WTC11 (cell line): ENCODE measurements around the gene GPRIN2.
"Not testable (repeated sequence)": the region's sequence is repeated elsewhere in the genome, so short reads cannot be mapped to it uniquely, and the experiment has no call there.

ENCODE experiments used
- CTCF ChIP-seq: fragments of 200-600 bp; IDR thresholded peaks from 2 replicates; pipeline ENCODE4 v1.8.0; 2022; ENCODE audit warnings: antibody characterized with exemption
- NR1H2 ChIP-seq: sonication (generic); formaldehyde crosslinking; IDR thresholded peaks from 2 replicates; pipeline ENCODE4 v1.9.0; 2021; ENCODE audit warnings: mild to moderate bottlenecking, moderate library complexity, missing genetic modification reagents

DNA sequence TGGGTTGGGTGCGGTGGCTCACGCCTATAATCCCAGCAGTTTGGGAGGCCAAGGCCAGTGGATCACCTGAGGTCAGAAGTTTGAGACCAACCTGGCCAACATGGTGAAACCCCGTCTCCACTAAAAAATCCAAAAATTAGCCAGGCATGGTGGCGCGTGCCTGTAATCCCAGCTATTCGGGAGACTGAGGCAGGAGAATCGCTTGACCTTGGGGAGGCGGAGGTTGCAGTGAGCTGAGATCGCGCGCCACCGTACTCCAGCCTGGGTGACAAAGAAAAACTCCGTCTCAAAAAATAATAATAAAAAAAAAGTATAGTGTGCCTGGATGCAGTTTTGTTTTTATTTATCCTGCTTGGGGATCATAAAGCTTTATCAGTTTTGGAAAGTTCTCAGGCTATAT is 36.8 kb upstream of the GPRIN2 start:
- TF ChIP-seq CTCF; NR1H2 (CRISPR knock-in tag): not testable (repeated sequence)
